Right forelimb (tissue), 1 donor: ENCODE data around the gene PDE6A.

Source experiments
- DNase-seq: peaks from one replicate; pipeline ENCODE4 v3.0.0-alpha.2; 2018

The PDE6A gene

GRCh38 chr5:149924486-149924885 is 20.1 kb downstream of the PDE6A start:
- DNase-seq, result no peak

- no peak for DNase-seq
Observed at GRCh38 chr5:149922950-149923349, 21.6 kb downstream of the PDE6A start.

GRCh38 chr5:149921597-149921996 is 23.0 kb downstream of the PDE6A start:
- no peak for DNase-seq

GRCh38 chr5:149917073-149917676 is 27.4 kb downstream of the PDE6A start:
- no peak for DNase-seq

GRCh38 chr5:149916334-149917072 is 28.1 kb downstream of the PDE6A start:
- no peak for DNase-seq

- no peak for DNase-seq
Observed at GRCh38 chr5:149915392-149916260, 29.0 kb downstream of the PDE6A start.

- no peak for DNase-seq
Observed at GRCh38 chr5:149913436-149914419, 30.9 kb downstream of the PDE6A start.

- no peak for DNase-seq
Observed at GRCh38 chr5:149912226-149912871, 32.2 kb downstream of the PDE6A start.

GRCh38 chr5:149911031-149911430 is 33.6 kb downstream of the PDE6A start:
- no peak for DNase-seq

GRCh38 chr5:149907828-149908227 is 36.8 kb downstream of the PDE6A start:
- DNase-seq, result no peak

GRCh38 chr5:149904977-149905376 is 39.6 kb downstream of the PDE6A start:
- no peak for DNase-seq

GRCh38 chr5:149904293-149904886 is 40.2 kb downstream of the PDE6A start:
- DNase-seq, result no peak

- DNase-seq, result no peak
Observed at GRCh38 chr5:149903404-149903803, 41.2 kb downstream of the PDE6A start.

- no peak for DNase-seq
Observed at GRCh38 chr5:149902177-149902576, 42.4 kb downstream of the PDE6A start.

- no peak for DNase-seq
Observed at GRCh38 chr5:149901511-149901910, 43.1 kb downstream of the PDE6A start.

GRCh38 chr5:149900390-149900789 is 44.2 kb downstream of the PDE6A start:
- no peak for DNase-seq

- DNase-seq, result no peak
Observed at GRCh38 chr5:149898811-149899210, 45.8 kb downstream of the PDE6A start.

- no peak for DNase-seq
Observed at GRCh38 chr5:149895416-149896345, 48.9 kb downstream of the PDE6A start.

- DNase-seq, result no peak
Observed at GRCh38 chr5:149894237-149894636, 50.4 kb downstream of the PDE6A start.

GRCh38 chr5:149893403-149893931 is 51.1 kb downstream of the PDE6A start:
- no peak for DNase-seq
